Gastrocnemius medialis (tissue), 4 donors: ENCODE data around the gene TMEM115. TPM values are rescaled to one million over a fixed set of nuclear protein-coding genes. Genes with fewer than 3 reads are reported as not detected.

ENCODE experiments used
- ATAC-seq, 2 donors: fragments of 150-250 bp; one replicate each; pipeline ENCODE4 v1.9.1; 2016
- DNase-seq, 2 donors: peaks; one replicate each; pipeline ENCODE4 v3.0.0-alpha.2; 2019
- H3K27ac ChIP-seq, 4 donors: fragments of 200-600 bp; sonication (generic); 1 replicate in 1 of 4; 2 replicates in 3 of 4; pipeline ENCODE4 v1.5.1; 2016 to 2018; ENCODE audit warnings: mild to moderate bottlenecking in 2 of 4, moderate library complexity in 1 of 4
- H3K27me3 ChIP-seq, 3 donors: fragments of 200-600 bp; sonication (generic) in 2 of 3; 1 replicate in 1 of 3; 2 replicates in 2 of 3; pipeline versions ENCODE4 v1.5.1 to v1.6.0; 2016 to 2019; ENCODE audit warnings: mild to moderate bottlenecking in 1 of 3, moderate library complexity in 1 of 3
- H3K36me3 ChIP-seq, 2 donors: fragments of 200-600 bp; sonication (generic) in 1 of 2; one replicate each; pipeline ENCODE4 v1.5.1; 2017 to 2018
- H3K4me1 ChIP-seq, 2 donors: fragments of 200-600 bp; sonication (generic) in 1 of 2; one replicate each; pipeline ENCODE4 v1.5.1; 2016 to 2017; ENCODE audit warnings: mild to moderate bottlenecking in 2 of 2
- H3K4me3 ChIP-seq, 4 donors: fragments of 200-600 bp; sonication (generic) in 3 of 4; 1 replicate in 1 of 4; 2 replicates in 3 of 4; pipeline ENCODE4 v1.5.1; 2016 to 2019; ENCODE audit warnings: mild to moderate bottlenecking in 2 of 4
- H3K9me3 ChIP-seq, 3 donors: fragments of 200-600 bp; sonication (generic) in 2 of 3; 1 replicate in 1 of 3; 2 replicates in 2 of 3; pipeline ENCODE4 v1.5.1; 2016 to 2019
- POLR2A ChIP-seq, 2 donors: fragments of 450-650 bp; IDR thresholded peaks; one replicate each; pipeline ENCODE4 v1.6.1; 2017; ENCODE audit warnings: antibody characterized with exemption in 2 of 2, mild to moderate bottlenecking in 2 of 2, moderate library complexity in 2 of 2
- in situ Hi-C, 4 donors: fragments of 200-750 bp; cut with MboI; loops; one replicate each; pipeline versions ENCODE4 v1.15.0 to v1.8.0; 2017; ENCODE audit warnings: low sequenced_read_pairs in 4 of 4
- intact Hi-C: fragments of 100-400 bp; cut with DNase I; formaldehyde crosslinking; loops from one replicate; pipeline ENCODE4 v1.15.1; 2023; ENCODE audit warnings: low total_unique reads
- total RNA-seq, 4 donors: library from RNA; depleted of rRNA; stranded (reverse); fragments of >200 nt; gene quantifications; one replicate each; pipeline versions ENCODE4 v1.1.0 to v1.2.3, GENCODE V29; 2016
- TF ChIP-seq, protein P1 (sequence below), 5 experiments: fragments of 450-650 bp in 3 of 5; fragments of 200-600 bp in 2 of 5; sonication (generic) in 2 of 5; IDR thresholded peaks in 4 of 5; conservative IDR thresholded peaks in 1 of 5; 1 replicate in 4 of 5; 2 replicates in 1 of 5; pipeline ENCODE4 v1.5.1; 2016 to 2019; ENCODE audit warnings: antibody characterized with exemption in 5 of 5, mild to moderate bottlenecking in 3 of 5, moderate library complexity in 3 of 5

TMEM115 gene
- total RNA-seq, 4 donors from 2014 or later: 26.9 to 57.8 (median 42.3) TPM

GRCh38 chr3:50350213-50350526 is 9.2 kb downstream of the TMEM115 start:
- peak overlapping the region; percentile 64 to 91 (median 76) for H3K4me3 ChIP-seq
- DNase-seq (no peak), ATAC-seq (no peak)
- intact Hi-C loops (loop anchor here (10.0 kb wide), 1 partner anchor 1045 kb away; the partner anchor contains the start of gene RBM15B), in situ Hi-C loops (loop anchor here in 1 of 4 donors (25.0 kb wide), 1 partner anchor 187 kb away; no protein-coding TSS in a partner anchor)
- peaks cover 28 to 51% of the 10 kb centered on the region in 2 donors for H3K4me1 ChIP-seq
- peak overlapping the region; percentile 86 to 97 (median 90) for H3K27ac ChIP-seq
- H3K9me3 ChIP-seq: no peaks in the 10 kb centered on the region
- no peak for TF ChIP-seq POLR2A (IDR thresholded peaks at IDR 0.05)
- TF ChIP-seq, protein P1, sequence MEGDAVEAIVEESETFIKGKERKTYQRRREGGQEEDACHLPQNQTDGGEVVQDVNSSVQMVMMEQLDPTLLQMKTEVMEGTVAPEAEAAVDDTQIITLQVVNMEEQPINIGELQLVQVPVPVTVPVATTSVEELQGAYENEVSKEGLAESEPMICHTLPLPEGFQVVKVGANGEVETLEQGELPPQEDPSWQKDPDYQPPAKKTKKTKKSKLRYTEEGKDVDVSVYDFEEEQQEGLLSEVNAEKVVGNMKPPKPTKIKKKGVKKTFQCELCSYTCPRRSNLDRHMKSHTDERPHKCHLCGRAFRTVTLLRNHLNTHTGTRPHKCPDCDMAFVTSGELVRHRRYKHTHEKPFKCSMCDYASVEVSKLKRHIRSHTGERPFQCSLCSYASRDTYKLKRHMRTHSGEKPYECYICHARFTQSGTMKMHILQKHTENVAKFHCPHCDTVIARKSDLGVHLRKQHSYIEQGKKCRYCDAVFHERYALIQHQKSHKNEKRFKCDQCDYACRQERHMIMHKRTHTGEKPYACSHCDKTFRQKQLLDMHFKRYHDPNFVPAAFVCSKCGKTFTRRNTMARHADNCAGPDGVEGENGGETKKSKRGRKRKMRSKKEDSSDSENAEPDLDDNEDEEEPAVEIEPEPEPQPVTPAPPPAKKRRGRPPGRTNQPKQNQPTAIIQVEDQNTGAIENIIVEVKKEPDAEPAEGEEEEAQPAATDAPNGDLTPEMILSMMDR (IDR thresholded peaks at IDR 0.05 in 4 of 5, conservative IDR thresholded peaks at IDR 0.05 in 1 of 5): no peak
- peaks cover 0 to 33% of the 10 kb centered on the region in 2 donors for H3K36me3 ChIP-seq
- H3K27me3 ChIP-seq: no peaks in the 10 kb centered on the region

DNA sequence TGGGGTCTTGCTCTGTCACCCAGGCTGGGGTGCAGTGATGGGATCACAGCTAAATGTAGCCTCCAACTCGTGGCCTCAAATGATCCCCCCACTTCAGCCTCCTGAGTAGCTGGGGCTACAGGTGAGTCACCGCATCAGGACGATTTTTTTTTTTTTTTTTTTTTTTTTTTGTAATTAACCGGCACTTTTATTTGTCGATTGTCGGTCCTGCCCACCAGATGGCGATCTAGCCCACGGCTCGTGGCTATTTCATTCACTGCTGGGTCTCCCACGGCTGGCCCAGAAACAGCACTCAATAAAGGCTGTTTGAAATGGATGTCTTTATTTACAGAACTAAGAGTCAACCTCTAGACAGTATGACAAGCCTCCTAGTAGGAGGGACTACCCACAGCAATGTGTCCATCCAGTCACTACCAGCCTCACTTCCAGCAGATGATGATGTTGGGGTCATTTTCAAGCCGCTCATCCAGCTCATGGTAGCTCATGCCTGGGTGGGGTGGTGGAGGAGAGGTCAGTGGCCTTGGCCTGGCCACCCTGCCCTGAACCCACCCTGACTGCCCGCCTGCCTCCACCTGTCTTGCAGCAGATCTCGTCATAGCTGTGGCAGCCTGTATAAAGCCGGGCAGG is 12.0 kb downstream of the TMEM115 start:
- Histone ChIP-seq H3K9me3 (no peaks in the 10 kb centered on the region), H3K27me3 (no peaks in the 10 kb centered on the region), H3K4me1 (peaks cover 23 to 45% of the 10 kb centered on the region in 2 donors), H3K27ac (peak overlapping the region in 3 of 4 donors; percentile 7 to 14 (median 12)), H3K36me3 (peaks cover 0 to 11% of the 10 kb centered on the region in 2 donors), H3K4me3 (no peak overlapping the region)
- DNase-seq (peak in 1 of 2 donors; percentile 51), ATAC-seq (no peak)
- intact Hi-C loops (loop anchor here (1.0 kb wide), 2 partner anchors 41 to 195 kb away; no protein-coding TSS in a partner anchor), in situ Hi-C loops (loop anchor here in 3 of 4 donors (5.0 to 10.0 kb wide), 3 partner anchors 195 to 200 kb away; no protein-coding TSS in a partner anchor)
- TF ChIP-seq POLR2A (IDR thresholded peaks at IDR 0.05): no peak
- TF ChIP-seq, protein P1 (IDR thresholded peaks at IDR 0.05 in 4 of 5, conservative IDR thresholded peaks at IDR 0.05 in 1 of 5): peak in 4 of 5 experiments; percentile 52 to 62 (median 58)

GRCh38 chr3:50345586-50346234 is 13.6 kb downstream of the TMEM115 start, which contains the start of gene ZMYND10:
Gene ZMYND10, minus strand, starts transcription at chr3:50345732. Its CDS starts 153 bp downstream, at chr3:50345579.
- Histone ChIP-seq H3K36me3 (peaks cover 0 to 11% of the 10 kb centered on the region in 2 donors), H3K27ac (no peak within 1 kb of the TSS), H3K4me3 (peak within 1 kb of the TSS; percentile 17 to 40 (median 21)), H3K27me3 (no peaks in the 10 kb centered on the region), H3K4me1 (peaks cover 11 to 41% of the 10 kb centered on the region in 2 donors), H3K9me3 (no peaks in the 10 kb centered on the region)
- DNase-seq (no peak), ATAC-seq (no peak)
- in situ Hi-C loops: loop anchor here in 3 of 4 donors (5.0 to 10.0 kb wide), 3 partner anchors 197 to 202 kb away; no protein-coding TSS in a partner anchor
- intact Hi-C loops: no loop called here
- no peak for TF ChIP-seq POLR2A (IDR thresholded peaks at IDR 0.05)
- TF ChIP-seq, protein P1 (IDR thresholded peaks at IDR 0.05 in 4 of 5, conservative IDR thresholded peaks at IDR 0.05 in 1 of 5): no peak

- H3K4me3 ChIP-seq: no peak overlapping the region
- intact Hi-C loops (no loop called here), in situ Hi-C loops (loop anchor here in 3 of 4 donors (5.0 to 10.0 kb wide), 3 partner anchors 197 to 202 kb away; no protein-coding TSS in a partner anchor)
- H3K4me1 ChIP-seq: peaks cover 8 to 40% of the 10 kb centered on the region in 2 donors
- H3K27me3 ChIP-seq: no peaks in the 10 kb centered on the region
- ATAC-seq (no peak), DNase-seq (no peak)
- H3K27ac ChIP-seq: no peak overlapping the region
- TF ChIP-seq, protein P1 (IDR thresholded peaks at IDR 0.05 in 4 of 5, conservative IDR thresholded peaks at IDR 0.05 in 1 of 5): no peak
- no peak for TF ChIP-seq POLR2A (IDR thresholded peaks at IDR 0.05)
- H3K9me3 ChIP-seq: no peaks in the 10 kb centered on the region
- peaks cover 0 to 11% of the 10 kb centered on the region in 2 donors for H3K36me3 ChIP-seq
Observed at GRCh38 chr3:50345008-50345407, 14.3 kb downstream of the TMEM115 start.
